Measurements from ENCODE around the gene RFC3. TPM values are rescaled to one million over a fixed set of nuclear protein-coding genes. Genes with fewer than 3 reads are reported as not detected.

RFC3 gene
- 10 to 100 TPM in 2 of 3 donors, 1 to 10 TPM in 1; 9.8 to 19.8 (median 10.7) TPM for total RNA-seq

- TF ChIP-seq POLR2A (IDR thresholded peaks at IDR 0.05) (no peak), POLR2AphosphoS5 (IDR thresholded peaks at IDR 0.05) (peak; percentile 50 to 81 (median 74))
- TF ChIP-seq, protein P1, sequence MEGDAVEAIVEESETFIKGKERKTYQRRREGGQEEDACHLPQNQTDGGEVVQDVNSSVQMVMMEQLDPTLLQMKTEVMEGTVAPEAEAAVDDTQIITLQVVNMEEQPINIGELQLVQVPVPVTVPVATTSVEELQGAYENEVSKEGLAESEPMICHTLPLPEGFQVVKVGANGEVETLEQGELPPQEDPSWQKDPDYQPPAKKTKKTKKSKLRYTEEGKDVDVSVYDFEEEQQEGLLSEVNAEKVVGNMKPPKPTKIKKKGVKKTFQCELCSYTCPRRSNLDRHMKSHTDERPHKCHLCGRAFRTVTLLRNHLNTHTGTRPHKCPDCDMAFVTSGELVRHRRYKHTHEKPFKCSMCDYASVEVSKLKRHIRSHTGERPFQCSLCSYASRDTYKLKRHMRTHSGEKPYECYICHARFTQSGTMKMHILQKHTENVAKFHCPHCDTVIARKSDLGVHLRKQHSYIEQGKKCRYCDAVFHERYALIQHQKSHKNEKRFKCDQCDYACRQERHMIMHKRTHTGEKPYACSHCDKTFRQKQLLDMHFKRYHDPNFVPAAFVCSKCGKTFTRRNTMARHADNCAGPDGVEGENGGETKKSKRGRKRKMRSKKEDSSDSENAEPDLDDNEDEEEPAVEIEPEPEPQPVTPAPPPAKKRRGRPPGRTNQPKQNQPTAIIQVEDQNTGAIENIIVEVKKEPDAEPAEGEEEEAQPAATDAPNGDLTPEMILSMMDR (IDR thresholded peaks at IDR 0.05), result no peak
- Histone ChIP-seq H3K4me3 (peak within 1 kb of the TSS; percentile 63 to 94 (median 77)), H3K36me3 (no peaks in the 10 kb centered on the region), H3K4me1 (no peaks in the 10 kb centered on the region), H3K27me3 (no peaks in the 10 kb centered on the region), H3K27ac (peak within 1 kb of the TSS; percentile 80 to 83), H3K9me3 (no peaks in the 10 kb centered on the region)
- peak; percentile 87 to 93 for DNase-seq (ENCODE audit: low spot score in 2 of 2)
- intact Hi-C loops (cut with DNase I; ENCODE audit: low total_unique reads), result no loop called here
These were observed at the start of gene RFC3 for GRCh38 chr13:33817901-33818706. Gene RFC3, plus strand, starts transcription at chr13:33818149. Its CDS starts 30 bp downstream, at chr13:33818179.

- no peak overlapping the region for H3K4me3 ChIP-seq
- DNase-seq (ENCODE audit: low spot score in 2 of 2), result no peak
- TF ChIP-seq POLR2A (IDR thresholded peaks at IDR 0.05) (no peak), POLR2AphosphoS5 (IDR thresholded peaks at IDR 0.05) (no peak)
- TF ChIP-seq, protein P1 (IDR thresholded peaks at IDR 0.05), result no peak
- H3K36me3 ChIP-seq, result no peaks in the 10 kb centered on the region
- intact Hi-C loops (cut with DNase I; ENCODE audit: low total_unique reads), result no loop called here
- H3K27ac ChIP-seq, result no peak overlapping the region
- no peaks in the 10 kb centered on the region for H3K4me1 ChIP-seq
- no peaks in the 10 kb centered on the region for H3K27me3 ChIP-seq
- no peaks in the 10 kb centered on the region for H3K9me3 ChIP-seq
These were observed 46.7 kb upstream of the RFC3 start for GRCh38 chr13:33771296-33771695.

DNA sequence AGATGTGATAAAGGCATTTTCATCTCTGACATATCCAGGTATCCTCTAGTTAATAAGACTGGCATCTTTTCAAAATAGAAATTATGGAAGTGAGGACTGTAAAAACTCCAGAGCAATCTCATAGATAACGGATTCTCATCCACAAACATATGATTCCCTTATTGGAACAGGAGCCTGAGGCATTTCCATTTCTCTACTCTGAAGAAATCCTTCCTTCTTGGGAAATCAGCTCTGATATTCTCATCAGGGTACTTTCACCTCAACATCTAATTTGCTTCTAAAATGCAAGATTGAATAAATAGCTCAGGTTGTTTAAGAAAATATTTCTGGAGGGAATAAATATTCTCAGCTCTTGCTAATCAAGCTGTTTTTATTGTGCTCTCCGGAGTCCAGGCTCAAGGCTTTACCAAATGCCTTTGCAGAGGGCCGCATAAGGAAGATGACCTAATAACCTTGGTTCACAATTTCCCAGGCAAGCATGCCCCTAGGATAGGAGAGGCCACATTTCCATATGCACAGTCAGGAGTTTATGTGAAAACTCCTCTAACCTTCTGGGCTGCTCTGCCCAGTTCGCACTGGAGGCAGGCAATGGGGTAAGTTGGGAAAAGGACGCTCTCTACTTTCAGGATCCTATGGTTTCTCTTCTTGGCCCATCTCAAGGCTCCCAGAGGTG is 44.0 kb upstream of the RFC3 start:
- TF ChIP-seq POLR2A (IDR thresholded peaks at IDR 0.05), result no peak
- no peak for TF ChIP-seq POLR2AphosphoS5 (IDR thresholded peaks at IDR 0.05)
- TF ChIP-seq, protein P1 (IDR thresholded peaks at IDR 0.05), result no peak
- Histone ChIP-seq H3K27me3 (no peaks in the 10 kb centered on the region), H3K4me1 (no peaks in the 10 kb centered on the region), H3K4me3 (no peak overlapping the region), H3K9me3 (no peaks in the 10 kb centered on the region), H3K27ac (no peak overlapping the region), H3K36me3 (no peaks in the 10 kb centered on the region)
- DNase-seq (ENCODE audit: low spot score in 2 of 2), result no peak
- intact Hi-C loops (cut with DNase I; ENCODE audit: low total_unique reads), result no loop called here

DNA sequence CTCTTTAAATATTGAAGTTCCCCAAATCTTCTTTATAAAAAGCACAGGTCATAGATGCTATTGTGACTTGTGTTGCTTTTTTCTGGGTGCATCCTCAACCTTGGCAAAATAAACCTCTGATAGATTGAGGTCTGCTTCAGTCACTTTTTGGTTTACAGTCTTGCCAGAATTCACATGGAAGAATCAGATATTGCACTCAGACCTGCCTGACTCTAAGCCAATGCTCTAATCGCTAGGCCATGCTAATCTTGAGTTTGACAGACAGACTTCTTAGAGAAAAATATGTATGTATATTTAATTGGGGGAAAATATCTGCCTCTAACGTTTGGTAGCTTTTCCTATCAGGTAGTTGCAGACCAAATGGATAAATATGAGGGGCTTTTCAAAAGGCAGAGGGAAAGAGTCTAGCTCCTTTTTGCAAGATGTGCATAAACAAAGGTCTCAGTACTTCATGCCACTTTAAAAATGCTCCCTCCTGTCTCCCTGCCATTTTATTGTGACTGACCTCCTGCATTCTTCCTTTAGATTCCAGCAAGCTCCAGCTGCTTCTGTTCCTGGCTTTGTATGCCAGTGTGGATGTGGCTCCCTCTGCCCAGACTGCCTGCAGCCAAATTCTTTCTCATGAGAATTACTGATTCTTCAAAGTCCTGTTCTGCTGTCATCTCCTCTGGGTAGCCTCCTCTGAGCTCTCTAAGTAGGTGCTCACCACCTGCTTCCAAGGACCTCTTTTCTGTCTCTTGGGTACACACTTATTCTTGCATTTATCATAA is 42.4 kb upstream of the RFC3 start:
- TF ChIP-seq, protein P1 (IDR thresholded peaks at IDR 0.05), result no peak
- TF ChIP-seq POLR2AphosphoS5 (IDR thresholded peaks at IDR 0.05) (no peak), POLR2A (IDR thresholded peaks at IDR 0.05) (no peak)

More for the DNA sequence above, 42.4 kb upstream of the RFC3 start:
- Histone ChIP-seq H3K27me3 (no peaks in the 10 kb centered on the region), H3K9me3 (no peaks in the 10 kb centered on the region), H3K27ac (no peak overlapping the region), H3K36me3 (no peaks in the 10 kb centered on the region), H3K4me3 (no peak overlapping the region), H3K4me1 (no peaks in the 10 kb centered on the region)
- intact Hi-C loops (cut with DNase I; ENCODE audit: low total_unique reads), result no loop called here
- DNase-seq (ENCODE audit: low spot score in 2 of 2), result no peak
